SK-N-SH (cell line): ENCODE results near the gene SERP2. TPM values are rescaled to one million over a fixed set of nuclear protein-coding genes. Genes with fewer than 3 reads are reported as not detected.

ENCODE experiments used
- CTCF ChIA-PET: fragments of 300-600, 350-600 bp; formaldehyde crosslinking; extraction: SDS; loops from one replicate; lab custom pipeline; 2021; lab: Yijun Ruan, JAX
- POLR2A ChIA-PET: fragments of 350-600 bp; sonication (Branson Sonifier 250); formaldehyde crosslinking; extraction: SDS; loops from one replicate; lab custom pipeline; 2020; ENCODE audit warnings: antibody characterized with exemption, inconsistent platforms; lab: Yijun Ruan, JAX
- DNase-seq: peaks from one replicate; pipeline ENCODE4 v3.0.0; 2012
- H2AFZ ChIP-seq: fragments of 200-600 bp; sonication (generic); 2 replicates; pipeline ENCODE4 v1.8.1; 2016; ENCODE audit warnings: antibody characterized with exemption, mild to moderate bottlenecking, low read depth
- H3F3A ChIP-seq: fragments of 200-600 bp; sonication (generic); replicated peaks from 2 replicates; pipeline ENCODE3; 2016; ENCODE audit warnings: antibody characterized with exemption, mild to moderate bottlenecking; ENCODE audit not compliant: insufficient read depth
- H3K27ac ChIP-seq, 2 experiments: fragments of 200-500 bp in 1 of 2; fragments of 200-600 bp in 1 of 2; sonication (Bioruptor generic) in 1 of 2; sonication (generic), shearing (Covaris generic) in 1 of 2; 2 replicates each; pipeline versions ENCODE4 v1.5.1 to v1.6.1; 2014 to 2016; ENCODE audit warnings: low read depth in 2 of 2, inconsistent platforms in 1 of 2, low read length in 1 of 2, mild to moderate bottlenecking in 1 of 2, mixed read lengths in 1 of 2
- H3K27me3 ChIP-seq: fragments of 200-600 bp; sonication (generic), shearing (Covaris generic); 2 replicates; pipeline ENCODE4 v1.6.1; 2016; ENCODE audit warnings: mixed run types; ENCODE audit not compliant: insufficient read depth
- H3K36me3 ChIP-seq, 2 experiments: fragments of 200-500 bp in 1 of 2; fragments of 200-600 bp in 1 of 2; sonication (Bioruptor generic) in 1 of 2; sonication (generic) in 1 of 2; replicated peaks in 1 of 2; 2 replicates each; pipeline versions ENCODE3 to v1.5.1; 2014 to 2016; ENCODE audit warnings: low read length in 1 of 2, mild to moderate bottlenecking in 1 of 2; ENCODE audit not compliant: insufficient read depth in 2 of 2, control insufficient read depth in 1 of 2
- H3K4me1 ChIP-seq, 2 experiments: fragments of 200-500 bp in 1 of 2; fragments of 200-600 bp in 1 of 2; sonication (Bioruptor generic) in 1 of 2; sonication (generic), shearing (Covaris generic) in 1 of 2; 2 replicates each; pipeline versions ENCODE4 v1.5.1 to v1.6.1; 2014 to 2016; ENCODE audit warnings: low read depth in 1 of 2, low read length in 1 of 2, mixed run types in 1 of 2; ENCODE audit not compliant: insufficient read depth in 2 of 2, control insufficient read depth in 1 of 2
- H3K4me2 ChIP-seq: fragments of 200-600 bp; sonication (generic), shearing (Covaris generic); 2 replicates; pipeline ENCODE4 v1.6.1; 2017; ENCODE audit warnings: mixed run types
- H3K4me3 ChIP-seq, 2 experiments: fragments of 200-500 bp in 1 of 2; fragments of 200-600 bp in 1 of 2; sonication (Bioruptor generic) in 1 of 2; sonication (generic), shearing (Covaris generic) in 1 of 2; 2 replicates each; pipeline versions ENCODE4 v1.5.1 to v1.8.1; 2014 to 2016; ENCODE audit warnings: low read depth in 2 of 2, inconsistent platforms in 1 of 2, low read length in 1 of 2, mild to moderate bottlenecking in 1 of 2, mixed read lengths in 1 of 2, moderate library complexity in 1 of 2
- H3K79me2 ChIP-seq: fragments of 200-600 bp; sonication (generic); 2 replicates; pipeline ENCODE4 v1.8.1; 2017; ENCODE audit warnings: mild to moderate bottlenecking; ENCODE audit not compliant: insufficient read depth
- H3K9ac ChIP-seq: fragments of 200-600 bp; sonication (generic); 2 replicates; pipeline ENCODE4 v1.6.1; 2017; ENCODE audit warnings: mixed run types
- H3K9me2 ChIP-seq: fragments of 200-600 bp; sonication (generic); 2 replicates; pipeline ENCODE4 v1.6.1; 2017; ENCODE audit warnings: mixed run types
- H3K9me3 ChIP-seq: fragments of 200-600 bp; sonication (generic); 2 replicates; pipeline ENCODE4 v1.6.1; 2017; ENCODE audit warnings: mixed run types, mild to moderate bottlenecking, moderate library complexity
- H4K20me1 ChIP-seq: fragments of 200-600 bp; sonication (generic); 2 replicates; pipeline ENCODE4 v1.6.1; 2017; ENCODE audit warnings: mild to moderate bottlenecking, mixed run types; ENCODE audit not compliant: insufficient read depth
- CHD2 ChIP-seq: fragments of 150-350 bp; IDR thresholded peaks from 2 replicates; pipeline ENCODE4 v1.6.1; 2018; ENCODE audit warnings: low read length; ENCODE audit not compliant: partially characterized antibody
- ELF1 ChIP-seq: IDR thresholded peaks from 2 replicates; pipeline ENCODE4 v1.4.0; 2012
- EZH2phosphoT487 ChIP-seq: fragments of 200-600 bp; sonication (generic); IDR thresholded peaks from 2 replicates; pipeline ENCODE4 v1.6.1; 2017; ENCODE audit warnings: low read depth, mixed run types, mild to moderate bottlenecking, antibody characterized with exemption, moderate library complexity, borderline replicate concordance
- GABPA ChIP-seq: IDR thresholded peaks from 2 replicates; pipeline ENCODE4 v1.4.0; 2012; ENCODE audit warnings: low read depth, mild to moderate bottlenecking
- GATA2 ChIP-seq: sonication (generic); formaldehyde crosslinking; IDR thresholded peaks from 2 replicates; pipeline ENCODE4 v1.5.0; 2020; ENCODE audit warnings: mild to moderate bottlenecking, missing genetic modification reagents
- NRF1 ChIP-seq: IDR thresholded peaks from 2 replicates; pipeline ENCODE4 v1.6.1; 2012; ENCODE audit warnings: low read depth, mild to moderate bottlenecking, low read length
- RAD21 ChIP-seq: IDR thresholded peaks from 2 replicates; pipeline ENCODE4 v1.6.1; 2012; ENCODE audit warnings: mild to moderate bottlenecking, low read length
- SIN3A ChIP-seq: IDR thresholded peaks from 2 replicates; pipeline ENCODE4 v1.6.1; 2012; ENCODE audit warnings: low read depth, mild to moderate bottlenecking, low read length, moderate library complexity, borderline replicate concordance
- TAF1 ChIP-seq: IDR thresholded peaks from 2 replicates; pipeline ENCODE4 v1.6.1; 2012; ENCODE audit warnings: low read depth, mild to moderate bottlenecking, low read length, moderate library complexity, borderline replicate concordance
- USF1 ChIP-seq: IDR thresholded peaks from 2 replicates; pipeline ENCODE4 v1.4.0; 2012; ENCODE audit warnings: low read depth, borderline replicate concordance
- YY1 ChIP-seq: IDR thresholded peaks from 2 replicates; pipeline ENCODE4 v1.4.0; 2012; ENCODE audit warnings: low read depth, mild to moderate bottlenecking
- ZBTB33 ChIP-seq: IDR thresholded peaks from 2 replicates; pipeline ENCODE4 v1.4.0; 2012; ENCODE audit warnings: low read depth, borderline replicate concordance
- WGBS: methylation state at CpG from one replicate; pipeline ENCODE4 v1.1.6; 2017; ENCODE audit warnings: low lambda C conversion rate; 5-methylcytosine and 5-hydroxymethylcytosine counted together
- polyA plus RNA-seq, 3 experiments: library from polyadenylated mRNA; depleted of rRNA; stranded (reverse); fragments of >200 nt; gene quantifications; 2 replicates each; pipeline ENCODE4 v1.2.3, GENCODE V29; 2012
- TF ChIP-seq, protein P1 (sequence below): IDR thresholded peaks from 2 replicates; pipeline ENCODE4; 2012

Gene SERP2
- polyA plus RNA-seq, 1 of the 3 experiments (the other 2 are of a cell fraction), result 4.9 TPM

DNA sequence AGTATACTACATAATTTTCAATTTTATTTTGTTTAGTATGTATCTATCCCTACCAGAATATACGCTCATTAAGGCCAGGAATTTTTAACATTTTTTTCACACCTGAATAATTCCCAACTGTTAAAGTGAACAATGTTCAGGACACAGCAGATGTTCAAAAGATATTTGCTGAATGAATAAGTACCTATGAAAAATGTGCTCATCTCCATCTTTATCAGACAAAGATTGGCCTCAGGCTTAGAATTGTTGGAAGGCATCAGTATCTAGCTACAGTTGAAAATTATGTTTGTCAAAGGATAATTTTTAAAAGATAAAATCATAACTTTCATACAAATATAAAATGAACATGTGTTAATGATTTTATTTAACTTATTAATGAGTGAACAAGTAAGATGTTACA, 30.9 kb upstream of the SERP2 start:
- WGBS, result 96% methylated on average over 1 of the region's 1 CpG
- Histone ChIP-seq H3K27me3 (no peaks in the 10 kb centered on the region), H3K27ac (no peak overlapping the region), H3K4me1 (peaks cover 0 to 2% of the 10 kb centered on the region in 2 experiments; a peak in 1 of 4 replicates), H3K9ac (no peak overlapping the region), H3K9me2 (no peaks in the 10 kb centered on the region), H4K20me1 (no peaks in the 10 kb centered on the region), H3K36me3 (no peaks in the 10 kb centered on the region), H3K4me2 (no peak overlapping the region), H3K79me2 (no peaks in the 10 kb centered on the region), H3K4me3 (no peak overlapping the region), H3F3A (no peaks in the 10 kb centered on the region), H2AFZ (no peak overlapping the region), H3K9me3 (no peaks in the 10 kb centered on the region)
- no peak for DNase-seq
- ChIA-PET CTCF (interaction anchor here (1.1 to 1.4 kb wide), 3 partner anchors 9 to 94 kb away, joined by 3 read pairs; no protein-coding TSS in a partner anchor), POLR2A (interaction anchor here (1.3 kb wide), 1 partner anchor 9 kb away, joined by 3 read pairs; no protein-coding TSS in a partner anchor)
- TF ChIP-seq SIN3A (no peak), YY1 (no peak)

DNA sequence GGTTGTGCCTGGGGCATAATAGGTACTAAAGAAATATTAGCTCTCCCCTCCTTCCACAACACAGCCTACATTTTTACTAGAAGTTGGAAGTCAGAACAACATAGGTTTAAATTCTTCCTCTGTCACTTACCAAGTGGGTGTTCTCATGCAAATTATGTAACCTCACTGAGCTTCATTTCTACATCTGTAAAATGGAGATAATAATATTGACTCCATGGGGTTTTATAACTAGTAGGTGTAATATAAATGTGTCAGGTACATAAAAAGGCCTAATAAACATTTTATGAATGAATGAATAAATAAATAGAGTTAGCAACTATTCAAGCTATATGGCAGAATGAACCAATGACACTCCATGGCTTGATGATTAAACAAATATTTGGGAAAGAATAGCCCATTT, 27.1 kb upstream of the SERP2 start:
- H3F3A ChIP-seq, result no peaks in the 10 kb centered on the region
- POLR2A ChIA-PET, result no interaction called here
- no peak overlapping the region for H2AFZ ChIP-seq
- no peaks in the 10 kb centered on the region for H3K9me2 ChIP-seq
- TF ChIP-seq YY1 (no peak), USF1 (no peak), EZH2phosphoT487 (no peak), GABPA (no peak), RAD21 (no peak), ZBTB33 (no peak), TAF1 (no peak), GATA2 (CRISPR knock-in tag) (no peak), ELF1 (no peak), NRF1 (no peak), CHD2 (no peak)
- TF ChIP-seq, protein P1, sequence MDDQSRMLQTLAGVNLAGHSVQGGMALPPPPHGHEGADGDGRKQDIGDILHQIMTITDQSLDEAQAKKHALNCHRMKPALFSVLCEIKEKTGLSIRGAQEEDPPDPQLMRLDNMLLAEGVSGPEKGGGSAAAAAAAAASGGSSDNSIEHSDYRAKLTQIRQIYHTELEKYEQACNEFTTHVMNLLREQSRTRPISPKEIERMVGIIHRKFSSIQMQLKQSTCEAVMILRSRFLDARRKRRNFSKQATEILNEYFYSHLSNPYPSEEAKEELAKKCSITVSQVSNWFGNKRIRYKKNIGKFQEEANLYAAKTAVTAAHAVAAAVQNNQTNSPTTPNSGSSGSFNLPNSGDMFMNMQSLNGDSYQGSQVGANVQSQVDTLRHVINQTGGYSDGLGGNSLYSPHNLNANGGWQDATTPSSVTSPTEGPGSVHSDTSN, result no peak
- TF ChIP-seq, all 33 proteins: peak for 0
- peaks cover 0 to 10% of the 10 kb centered on the region in 2 experiments; a peak in 2 of 4 replicates for H3K4me1 ChIP-seq
- CTCF ChIA-PET, result interaction anchor here (0.6 to 1.0 kb wide), 2 partner anchors 9 to 21 kb away, joined by 3 read pairs; no protein-coding TSS in a partner anchor
- no peaks in the 10 kb centered on the region for H3K27me3 ChIP-seq
- no peak overlapping the region for H3K9ac ChIP-seq
- DNase-seq, result no peak
- H3K36me3 ChIP-seq, result no peaks in the 10 kb centered on the region
- H3K27ac ChIP-seq, result no peak overlapping the region
- H3K4me2 ChIP-seq, result no peak overlapping the region
- no peaks in the 10 kb centered on the region for H3K79me2 ChIP-seq
- no peak overlapping the region for H3K4me3 ChIP-seq
- H3K9me3 ChIP-seq, result no peaks in the 10 kb centered on the region
- no peaks in the 10 kb centered on the region for H4K20me1 ChIP-seq
